SK-N-SH treated with all-trans-retinoic acid at 6 μM for 48 hours (cell line): ENCODE data around the gene ADAM10.

Source experiments
- ATAC-seq: fragments of 200-7000 bp; cut with Tn5 transposase; 3 replicates; pipeline ENCODE4 v1.9.1; 2020; ENCODE audit warnings: mild to moderate bottlenecking, moderate library complexity
- ARNTL ChIP-seq: fragments of 450-650 bp; formaldehyde crosslinking; IDR thresholded peaks from 2 replicates; pipeline ENCODE4 v1.5.0; 2020; ENCODE audit warnings: low read depth, mild to moderate bottlenecking, moderate library complexity, borderline replicate concordance
- BACH2 ChIP-seq: fragments of 250-450 bp; sonication (Bioruptor Pico); IDR thresholded peaks from 2 replicates; pipeline ENCODE4 v1.9.0; 2021; ENCODE audit warnings: mild to moderate bottlenecking, borderline replicate concordance
- CREB5 ChIP-seq: fragments of 250-450 bp; sonication (Bioruptor Pico); IDR thresholded peaks from 2 replicates; pipeline ENCODE4 v1.5.1; 2020; ENCODE audit warnings: low read depth, mild to moderate bottlenecking, moderate library complexity
- CSDC2 ChIP-seq: fragments of 250-450 bp; sonication (Bioruptor Pico); IDR thresholded peaks from 2 replicates; pipeline ENCODE4 v1.5.0; 2020; ENCODE audit warnings: mild to moderate bottlenecking, moderate library complexity
- CSRNP3 ChIP-seq: fragments of 250-450 bp; sonication (Bioruptor Pico); IDR thresholded peaks from 2 replicates; pipeline ENCODE4 v1.5.1; 2021; ENCODE audit warnings: mild to moderate bottlenecking, moderate library complexity
- ESRRG ChIP-seq: fragments of 250-450 bp; sonication (Bioruptor Pico); IDR thresholded peaks from 2 replicates; pipeline ENCODE4 v1.6.1; 2021; ENCODE audit warnings: mild to moderate bottlenecking
- GLIS3 ChIP-seq: fragments of 250-450 bp; sonication (Bioruptor Pico); IDR thresholded peaks from 2 replicates; pipeline ENCODE4 v1.5.0; 2020; ENCODE audit warnings: mild to moderate bottlenecking, moderate library complexity
- ISL1 ChIP-seq: fragments of 250-450 bp; sonication (Bioruptor Pico); IDR thresholded peaks from 2 replicates; pipeline ENCODE4 v2.1.2; 2022; ENCODE audit warnings: mild to moderate bottlenecking, moderate library complexity
- OSR1 ChIP-seq: fragments of 250-450 bp; sonication (Bioruptor Pico); IDR thresholded peaks from 2 replicates; pipeline ENCODE4 v1.8.0; 2022; ENCODE audit warnings: moderate library complexity, mild to moderate bottlenecking, inconsistent platforms
- PATZ1 ChIP-seq: fragments of 250-450 bp; sonication (Bioruptor Pico); IDR thresholded peaks from 2 replicates; pipeline ENCODE4 v1.8.0; 2020; ENCODE audit warnings: mild to moderate bottlenecking, moderate library complexity, borderline replicate concordance
- POU6F1 ChIP-seq: fragments of 250-450 bp; sonication (Bioruptor Pico); IDR thresholded peaks from 2 replicates; pipeline ENCODE4 v1.8.0; 2021; ENCODE audit warnings: low read depth, mild to moderate bottlenecking, moderate library complexity, borderline replicate concordance
- RARB ChIP-seq: fragments of 250-450 bp; sonication (Bioruptor Pico); IDR thresholded peaks from 2 replicates; pipeline ENCODE4 v1.8.0; 2021; ENCODE audit warnings: mild to moderate bottlenecking, moderate library complexity
- SNAI2 ChIP-seq: fragments of 250-450 bp; sonication (Bioruptor Pico); IDR thresholded peaks from 2 replicates; pipeline ENCODE4 v1.5.0; 2020; ENCODE audit warnings: mild to moderate bottlenecking, moderate library complexity
- TCF4 ChIP-seq: fragments of 250-450 bp; sonication (Bioruptor Pico); IDR thresholded peaks from 2 replicates; pipeline ENCODE4 v1.8.0; 2021; ENCODE audit warnings: mild to moderate bottlenecking, moderate library complexity, borderline replicate concordance
- TOX ChIP-seq: fragments of 250-450 bp; sonication (Bioruptor Pico); IDR thresholded peaks from 2 replicates; pipeline ENCODE4 v1.8.0; 2021; ENCODE audit warnings: mild to moderate bottlenecking, moderate library complexity, borderline replicate concordance
- TSHZ2 ChIP-seq: fragments of 250-450 bp; sonication (Bioruptor Pico); IDR thresholded peaks from 2 replicates; pipeline ENCODE4 v1.5.0; 2020; ENCODE audit warnings: mild to moderate bottlenecking, moderate library complexity
- ZC3H10 ChIP-seq: fragments of 250-450 bp; sonication (Bioruptor Pico); IDR thresholded peaks from 2 replicates; pipeline ENCODE4 v1.5.1; 2021; ENCODE audit warnings: mild to moderate bottlenecking, moderate library complexity
- ZFP3 ChIP-seq: fragments of 250-450 bp; sonication (Bioruptor Pico); IDR thresholded peaks from 2 replicates; pipeline ENCODE4 v1.5.0; 2020; ENCODE audit warnings: mild to moderate bottlenecking, moderate library complexity
- ZFP30 ChIP-seq: fragments of 450-650 bp; formaldehyde crosslinking; IDR thresholded peaks from 2 replicates; pipeline ENCODE4 v1.5.0; 2022; ENCODE audit warnings: mild to moderate bottlenecking, moderate library complexity
- ZNF565 ChIP-seq: fragments of 450-650 bp; formaldehyde crosslinking; conservative IDR thresholded peaks from 2 replicates; pipeline ENCODE4 v1.5.0; 2020; ENCODE audit warnings: low read depth, mild to moderate bottlenecking, moderate library complexity
- ZNF70 ChIP-seq: fragments of 450-650 bp; formaldehyde crosslinking; IDR thresholded peaks from 2 replicates; pipeline ENCODE4 v1.5.0; 2020; ENCODE audit warnings: mild to moderate bottlenecking, moderate library complexity
- ZNF8 ChIP-seq: fragments of 450-650 bp; formaldehyde crosslinking; IDR thresholded peaks from 2 replicates; pipeline ENCODE4 v1.5.0; 2020; ENCODE audit warnings: mild to moderate bottlenecking, moderate library complexity

ADAM10 gene

GRCh38 chr15:58566029-58566428, 183.5 kb downstream of the ADAM10 start:
- TF ChIP-seq ZC3H10 (no peak), TCF4 (no peak), ARNTL (CRISPR knock-in tag) (no peak), CREB5 (CRISPR knock-in tag) (no peak), ZNF8 (CRISPR knock-in tag) (no peak), ZNF70 (no peak), SNAI2 (CRISPR knock-in tag) (no peak), ISL1 (CRISPR knock-in tag) (no peak), GLIS3 (CRISPR knock-in tag) (no peak), POU6F1 (CRISPR knock-in tag) (no peak), RARB (CRISPR knock-in tag) (no peak), ESRRG (CRISPR knock-in tag) (no peak), BACH2 (CRISPR knock-in tag) (no peak)
- no peak for ATAC-seq

- ATAC-seq: no peak
- no peak for TF ChIP-seq ZFP30
- no peak for TF ChIP-seq ISL1 (CRISPR knock-in tag)
- no peak for TF ChIP-seq CREB5 (CRISPR knock-in tag)
- no peak for TF ChIP-seq SNAI2 (CRISPR knock-in tag)
- TF ChIP-seq ZFP3: no peak
- no peak for TF ChIP-seq ZNF565
- TF ChIP-seq BACH2 (CRISPR knock-in tag): no peak
- TF ChIP-seq ZC3H10: no peak
- no peak for TF ChIP-seq GLIS3 (CRISPR knock-in tag)
- TF ChIP-seq POU6F1 (CRISPR knock-in tag): no peak
- TF ChIP-seq ESRRG (CRISPR knock-in tag): no peak
- TF ChIP-seq TSHZ2: no peak
- no peak for TF ChIP-seq TCF4
- TF ChIP-seq OSR1 (CRISPR knock-in tag): no peak
- TF ChIP-seq PATZ1 (CRISPR knock-in tag): no peak
- no peak for TF ChIP-seq TOX
- TF ChIP-seq CSDC2: no peak
- TF ChIP-seq CSRNP3 (CRISPR knock-in tag): no peak
- no peak for TF ChIP-seq ZNF8 (CRISPR knock-in tag)
- TF ChIP-seq, all 23 proteins: peak for 0
These were observed 183.9 kb downstream of the ADAM10 start for GRCh38 chr15:58565619-58566018.
